Stimulated activated CD8-positive, alpha-beta memory T cell treated with anti-CD3 and anti-CD28 coated beads, Interleukin-4, amount 100 ng/mL, for 48 hours (primary cell): ENCODE results near the gene CSF2RB.
A peak's percentile ranks its signal among the peaks of the same experiment; 100 is the strongest.
"Not testable (repeated sequence)": the region's sequence is repeated elsewhere in the genome, so short reads cannot be mapped to it uniquely, and the experiment has no call there.

Experiments used
- DNase-seq: peaks from one replicate; pipeline ENCODE4 v3.0.0-alpha.2; 2020

Gene CSF2RB

GRCh38 chr22:36977401-36977861, 64.0 kb downstream of the CSF2RB start:
- DNase-seq: peak; percentile 93

GRCh38 chr22:36977947-36978660, 64.7 kb downstream of the CSF2RB start:
- DNase-seq: peak; percentile 93

GRCh38 chr22:36979016-36979910, 65.8 kb downstream of the CSF2RB start:
- no peak for DNase-seq

GRCh38 chr22:36981247-36981775, 67.9 kb downstream of the CSF2RB start:
- DNase-seq: no peak

- DNase-seq: no peak
These were observed 68.7 kb downstream of the CSF2RB start for GRCh38 chr22:36982136-36982535.

GRCh38 chr22:36985211-36985889, 71.9 kb downstream of the CSF2RB start:
- no peak for DNase-seq

- DNase-seq: peak; percentile 84
These were observed 72.9 kb downstream of the CSF2RB start for GRCh38 chr22:36986242-36986821.

GRCh38 chr22:36988075-36988832, 74.8 kb downstream of the CSF2RB start:
- no peak for DNase-seq

GRCh38 chr22:36989012-36989411, 75.6 kb downstream of the CSF2RB start:
- DNase-seq: not testable (repeated sequence)
